ENCODE measurements around the gene CENPX. TPM values are rescaled to one million over a fixed set of nuclear protein-coding genes. Genes with fewer than 3 reads are reported as not detected.

Gene CENPX
- total and polyA plus RNA-seq, 2 donors (not counting 3 experiments of a cell fraction or from before 2014, with no cell fraction given): 56.2 to 67.2 TPM

DNA sequence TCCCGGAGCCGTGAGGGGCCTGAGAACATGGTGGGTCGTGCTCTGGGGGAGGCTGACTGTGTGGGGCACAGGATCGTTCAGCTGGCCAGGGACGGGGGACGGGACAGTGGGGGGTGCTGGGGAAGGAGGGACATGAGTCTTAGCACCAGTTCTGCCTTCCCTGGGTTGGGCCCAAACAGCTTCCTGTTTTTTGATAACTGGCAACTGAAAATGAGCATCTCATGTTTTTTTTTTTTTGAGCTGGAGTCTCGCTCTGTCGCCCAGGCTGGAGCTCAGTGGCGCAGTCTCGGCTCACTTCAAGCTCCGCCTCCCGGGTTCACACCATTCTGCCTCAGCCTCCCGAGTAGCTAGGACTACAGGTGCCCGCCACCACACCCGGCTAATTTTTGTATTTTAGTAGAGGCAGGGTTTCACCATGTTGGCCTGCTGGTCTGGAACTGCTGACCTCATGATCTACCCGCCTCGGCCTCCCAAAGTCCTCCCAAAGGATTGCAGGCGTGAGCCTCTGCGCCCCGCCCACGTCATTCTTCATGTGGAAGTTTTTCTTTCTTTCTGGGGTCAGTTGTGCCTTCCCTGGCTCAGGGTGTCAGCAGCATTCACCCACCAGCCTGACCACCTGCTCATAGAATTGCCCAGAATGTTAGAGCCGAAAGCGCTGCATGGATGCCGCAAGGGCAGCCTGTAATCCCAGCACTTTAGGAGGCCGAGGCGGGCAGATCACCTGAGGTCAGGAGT lies 38.9 kb downstream of the CENPX start:
- FAIRE-seq (no peak), DNase-seq (ENCODE audit: low read depth, low spot score) (no peak)
- Histone ChIP-seq H3K9ac (replicated peaks; ENCODE audit: extremely low read depth, insufficient read depth, low read length) (no peak overlapping the region), H4K20me1 (replicated peaks; ENCODE audit: control insufficient read depth, extremely low read depth, insufficient read depth, low read length) (no peaks in the 10 kb centered on the region), H3K4me3 (replicated peaks in 1 of 3; ENCODE audit: insufficient read depth in 1 of 3, low read depth in 1 of 3, low read length in 3 of 3) (no peak overlapping the region), H3K4me2 (ENCODE audit: insufficient read depth, low read length) (no peak overlapping the region), H3K36me3 (ENCODE audit: control insufficient read depth in 2 of 2, extremely low read depth in 1 of 2, insufficient read depth in 2 of 2, low read length in 2 of 2) (peaks cover 0 to 18% of the 10 kb centered on the region in 2 experiments), H3K4me1 (ENCODE audit: control insufficient read depth, extremely low read depth, insufficient read depth, low read length) (no peaks in the 10 kb centered on the region), H3K27ac (ENCODE audit: insufficient read depth, low read depth, low read length) (no peak overlapping the region), H3K27me3 (ENCODE audit: control insufficient read depth in 2 of 2, insufficient read depth in 2 of 2, low read length in 2 of 2) (no peaks in the 10 kb centered on the region), H3K9me3 (replicated peaks; ENCODE audit: control insufficient read depth, insufficient read depth, low read length) (no peaks in the 10 kb centered on the region), H3K9me1 (replicated peaks; ENCODE audit: control insufficient read depth, extremely low read depth, insufficient read depth, low read length) (no peaks in the 10 kb centered on the region), H3K79me2 (ENCODE audit: control insufficient read depth, insufficient read depth, low read length) (no peaks in the 10 kb centered on the region), H2AFZ (ENCODE audit: low read depth, low read length) (no peak overlapping the region)
- dilution Hi-C loops (cut with MboI; ENCODE audit: extremely low pct_ligation_motif_present, low sequenced_read_pairs) (no loop called here), intact Hi-C loops (cut with micrococcal nuclease) (no loop called here)
- BruUV-seq (replicated peaks): no TSS peak
- POLR2A ChIA-PET: interaction anchor here (0.7 kb wide), 1 partner anchor 29 kb away, joined by 5 read pairs; no protein-coding TSS in a partner anchor
- CTCF ChIA-PET: interaction anchor here (1.2 to 1.8 kb wide), 3 partner anchors 20 to 36 kb away, joined by 3 to 6 read pairs (median 4); no protein-coding TSS in a partner anchor
- no peak for TF ChIP-seq FOS (IDR thresholded peaks at IDR 0.05; ENCODE audit: borderline replicate concordance, insufficient read depth, low read length)
- no peak for TF ChIP-seq GATA2 (IDR thresholded peaks at IDR 0.05; ENCODE audit: insufficient read depth, insufficient read length, low read depth, low read length)
- no peak for TF ChIP-seq POLR2AphosphoS5 (IDR thresholded peaks at IDR 0.05; ENCODE audit: insufficient read depth, low read depth, low read length)
- TF ChIP-seq JUN (IDR thresholded peaks at IDR 0.05; ENCODE audit: borderline replicate concordance, insufficient read depth, insufficient read length, low read depth): no peak
- TF ChIP-seq, protein P1, sequence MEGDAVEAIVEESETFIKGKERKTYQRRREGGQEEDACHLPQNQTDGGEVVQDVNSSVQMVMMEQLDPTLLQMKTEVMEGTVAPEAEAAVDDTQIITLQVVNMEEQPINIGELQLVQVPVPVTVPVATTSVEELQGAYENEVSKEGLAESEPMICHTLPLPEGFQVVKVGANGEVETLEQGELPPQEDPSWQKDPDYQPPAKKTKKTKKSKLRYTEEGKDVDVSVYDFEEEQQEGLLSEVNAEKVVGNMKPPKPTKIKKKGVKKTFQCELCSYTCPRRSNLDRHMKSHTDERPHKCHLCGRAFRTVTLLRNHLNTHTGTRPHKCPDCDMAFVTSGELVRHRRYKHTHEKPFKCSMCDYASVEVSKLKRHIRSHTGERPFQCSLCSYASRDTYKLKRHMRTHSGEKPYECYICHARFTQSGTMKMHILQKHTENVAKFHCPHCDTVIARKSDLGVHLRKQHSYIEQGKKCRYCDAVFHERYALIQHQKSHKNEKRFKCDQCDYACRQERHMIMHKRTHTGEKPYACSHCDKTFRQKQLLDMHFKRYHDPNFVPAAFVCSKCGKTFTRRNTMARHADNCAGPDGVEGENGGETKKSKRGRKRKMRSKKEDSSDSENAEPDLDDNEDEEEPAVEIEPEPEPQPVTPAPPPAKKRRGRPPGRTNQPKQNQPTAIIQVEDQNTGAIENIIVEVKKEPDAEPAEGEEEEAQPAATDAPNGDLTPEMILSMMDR (IDR thresholded peaks at IDR 0.05; ENCODE audit: extremely low read depth in 1 of 2, insufficient read depth in 1 of 2, low read depth in 1 of 2, low read length in 2 of 2): no peak
- TF ChIP-seq POLR2A (IDR thresholded peaks at IDR 0.05; ENCODE audit: low read depth, low read length): no peak
- TF ChIP-seq, protein P2, sequence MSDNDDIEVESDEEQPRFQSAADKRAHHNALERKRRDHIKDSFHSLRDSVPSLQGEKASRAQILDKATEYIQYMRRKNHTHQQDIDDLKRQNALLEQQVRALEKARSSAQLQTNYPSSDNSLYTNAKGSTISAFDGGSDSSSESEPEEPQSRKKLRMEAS (IDR thresholded peaks at IDR 0.05; ENCODE audit: insufficient read depth, insufficient read length): no peak
- TF ChIP-seq EZH2 (IDR thresholded peaks at IDR 0.05; ENCODE audit: borderline replicate concordance, low read depth, low read length, severe bottlenecking): no peak
- TF ChIP-seq MYC (IDR thresholded peaks at IDR 0.05; ENCODE audit: low read depth, low read length): no peak
